Sigmoid colon (tissue), 4 donors: ENCODE data around the gene TSPAN4.

Experiments used
- POLR2AphosphoS5 ChIP-seq, 4 donors: sonication (generic); formaldehyde crosslinking; IDR thresholded peaks; one replicate each; pipeline ENCODE4 v1.6.1; 2017; ENCODE audit warnings: antibody characterized with exemption in 4 of 4
- TF ChIP-seq, protein P1 (sequence below), 4 experiments: fragments of 450-650 bp in 3 of 4; fragments of 200-600 bp in 1 of 4; IDR thresholded peaks; one replicate each; pipeline ENCODE4 v1.5.1; 2016 to 2019; ENCODE audit warnings: antibody characterized with exemption in 4 of 4, mild to moderate bottlenecking in 3 of 4, moderate library complexity in 2 of 4

DNA sequence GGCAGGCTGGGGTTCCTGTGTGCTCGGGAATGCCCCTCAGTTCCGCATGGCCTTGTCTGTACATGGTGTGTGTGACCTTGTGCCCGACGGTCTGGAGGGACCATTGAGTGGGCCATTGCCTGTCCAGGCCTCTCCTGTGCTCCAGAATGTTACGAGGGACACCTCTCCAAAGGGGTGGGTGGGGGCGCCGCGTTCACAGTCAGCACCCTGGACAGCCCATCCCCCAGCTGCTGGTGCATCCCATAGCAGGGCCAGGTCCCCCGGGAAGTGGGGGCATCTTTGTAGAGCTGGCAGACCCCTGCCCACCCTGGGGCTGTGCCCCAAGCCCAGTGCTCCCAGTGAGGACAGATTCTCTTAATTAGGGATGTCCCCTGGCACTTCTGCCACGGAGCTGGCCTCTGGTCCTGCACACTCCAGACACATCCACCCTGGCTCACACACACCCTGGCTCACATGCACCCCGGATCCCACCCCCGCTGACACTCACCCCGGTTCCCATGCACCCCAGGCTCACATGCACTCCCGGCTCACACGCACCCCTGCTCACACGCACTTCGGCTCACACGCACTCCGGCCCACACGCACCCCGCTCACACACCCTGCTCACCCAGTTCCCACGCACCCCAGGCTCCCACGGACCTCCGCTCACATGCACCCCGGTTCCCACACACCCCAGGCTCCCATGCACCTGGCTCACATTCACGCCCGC lies 15.6 kb downstream of the TSPAN4 start:
- TF ChIP-seq, protein P1, sequence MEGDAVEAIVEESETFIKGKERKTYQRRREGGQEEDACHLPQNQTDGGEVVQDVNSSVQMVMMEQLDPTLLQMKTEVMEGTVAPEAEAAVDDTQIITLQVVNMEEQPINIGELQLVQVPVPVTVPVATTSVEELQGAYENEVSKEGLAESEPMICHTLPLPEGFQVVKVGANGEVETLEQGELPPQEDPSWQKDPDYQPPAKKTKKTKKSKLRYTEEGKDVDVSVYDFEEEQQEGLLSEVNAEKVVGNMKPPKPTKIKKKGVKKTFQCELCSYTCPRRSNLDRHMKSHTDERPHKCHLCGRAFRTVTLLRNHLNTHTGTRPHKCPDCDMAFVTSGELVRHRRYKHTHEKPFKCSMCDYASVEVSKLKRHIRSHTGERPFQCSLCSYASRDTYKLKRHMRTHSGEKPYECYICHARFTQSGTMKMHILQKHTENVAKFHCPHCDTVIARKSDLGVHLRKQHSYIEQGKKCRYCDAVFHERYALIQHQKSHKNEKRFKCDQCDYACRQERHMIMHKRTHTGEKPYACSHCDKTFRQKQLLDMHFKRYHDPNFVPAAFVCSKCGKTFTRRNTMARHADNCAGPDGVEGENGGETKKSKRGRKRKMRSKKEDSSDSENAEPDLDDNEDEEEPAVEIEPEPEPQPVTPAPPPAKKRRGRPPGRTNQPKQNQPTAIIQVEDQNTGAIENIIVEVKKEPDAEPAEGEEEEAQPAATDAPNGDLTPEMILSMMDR (IDR thresholded peaks at IDR 0.05): no peak
- no peak for TF ChIP-seq POLR2AphosphoS5 (IDR thresholded peaks at IDR 0.05)
